GM18511 (cell line): ENCODE measurements around the gene VPS13C.
A peak's percentile ranks its signal among the peaks of the same experiment; 100 is the strongest.

Experiments
- ATAC-seq: cut with Tn5 transposase; IDR thresholded peaks from one replicate; pipeline ENCODE4 v1.9.1; 2021; ENCODE audit warnings: mild to moderate bottlenecking, moderate library complexity; ENCODE audit not compliant: unreplicated experiment

The VPS13C gene, protein sequence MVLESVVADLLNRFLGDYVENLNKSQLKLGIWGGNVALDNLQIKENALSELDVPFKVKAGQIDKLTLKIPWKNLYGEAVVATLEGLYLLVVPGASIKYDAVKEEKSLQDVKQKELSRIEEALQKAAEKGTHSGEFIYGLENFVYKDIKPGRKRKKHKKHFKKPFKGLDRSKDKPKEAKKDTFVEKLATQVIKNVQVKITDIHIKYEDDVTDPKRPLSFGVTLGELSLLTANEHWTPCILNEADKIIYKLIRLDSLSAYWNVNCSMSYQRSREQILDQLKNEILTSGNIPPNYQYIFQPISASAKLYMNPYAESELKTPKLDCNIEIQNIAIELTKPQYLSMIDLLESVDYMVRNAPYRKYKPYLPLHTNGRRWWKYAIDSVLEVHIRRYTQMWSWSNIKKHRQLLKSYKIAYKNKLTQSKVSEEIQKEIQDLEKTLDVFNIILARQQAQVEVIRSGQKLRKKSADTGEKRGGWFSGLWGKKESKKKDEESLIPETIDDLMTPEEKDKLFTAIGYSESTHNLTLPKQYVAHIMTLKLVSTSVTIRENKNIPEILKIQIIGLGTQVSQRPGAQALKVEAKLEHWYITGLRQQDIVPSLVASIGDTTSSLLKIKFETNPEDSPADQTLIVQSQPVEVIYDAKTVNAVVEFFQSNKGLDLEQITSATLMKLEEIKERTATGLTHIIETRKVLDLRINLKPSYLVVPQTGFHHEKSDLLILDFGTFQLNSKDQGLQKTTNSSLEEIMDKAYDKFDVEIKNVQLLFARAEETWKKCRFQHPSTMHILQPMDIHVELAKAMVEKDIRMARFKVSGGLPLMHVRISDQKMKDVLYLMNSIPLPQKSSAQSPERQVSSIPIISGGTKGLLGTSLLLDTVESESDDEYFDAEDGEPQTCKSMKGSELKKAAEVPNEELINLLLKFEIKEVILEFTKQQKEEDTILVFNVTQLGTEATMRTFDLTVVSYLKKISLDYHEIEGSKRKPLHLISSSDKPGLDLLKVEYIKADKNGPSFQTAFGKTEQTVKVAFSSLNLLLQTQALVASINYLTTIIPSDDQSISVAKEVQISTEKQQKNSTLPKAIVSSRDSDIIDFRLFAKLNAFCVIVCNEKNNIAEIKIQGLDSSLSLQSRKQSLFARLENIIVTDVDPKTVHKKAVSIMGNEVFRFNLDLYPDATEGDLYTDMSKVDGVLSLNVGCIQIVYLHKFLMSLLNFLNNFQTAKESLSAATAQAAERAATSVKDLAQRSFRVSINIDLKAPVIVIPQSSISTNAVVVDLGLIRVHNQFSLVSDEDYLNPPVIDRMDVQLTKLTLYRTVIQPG (N-terminal part only)

DNA sequence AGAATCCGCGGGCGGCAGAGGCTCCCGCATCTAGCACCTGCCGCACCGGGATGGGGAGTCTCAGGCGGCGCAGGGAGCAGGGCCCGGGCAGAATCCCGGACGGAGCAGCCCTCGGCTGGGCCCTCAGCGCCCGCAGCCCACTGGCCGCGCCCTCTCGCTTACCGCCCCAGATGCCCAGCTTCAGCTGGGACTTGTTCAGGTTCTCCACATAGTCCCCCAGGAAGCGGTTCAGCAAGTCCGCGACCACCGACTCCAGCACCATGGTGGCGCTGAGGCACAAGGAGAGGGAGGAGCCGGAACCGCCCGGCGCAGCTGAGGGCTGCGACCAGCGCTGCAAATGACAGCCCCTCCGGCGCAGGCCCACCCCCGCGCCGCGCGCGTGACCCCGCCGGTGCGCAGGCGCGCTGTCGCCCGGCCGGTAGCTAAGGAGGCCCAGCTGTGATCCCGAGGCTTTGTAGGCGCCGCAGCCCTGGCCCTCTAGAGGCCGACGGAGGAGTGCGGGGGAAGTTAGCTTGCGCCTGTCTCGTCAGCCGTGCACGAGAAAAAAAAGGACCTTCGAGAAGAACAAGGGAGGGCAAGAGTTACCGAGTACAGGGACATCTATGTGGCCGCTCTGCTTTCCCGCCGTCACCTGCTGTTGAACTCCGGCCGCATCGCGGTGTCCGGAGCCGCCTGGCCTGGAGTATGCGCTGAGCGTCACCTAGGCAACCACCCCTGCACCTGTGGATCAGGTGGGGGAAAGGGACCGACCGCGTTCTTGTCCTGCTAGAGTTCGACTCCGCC lies at the start of gene VPS13C:
TSS of gene VPS13C (minus strand) at position 335 of the 783 bp plus-strand sequence. CDS start at position 262, 73 bp downstream.
- ATAC-seq: peak; percentile 89

DNA sequence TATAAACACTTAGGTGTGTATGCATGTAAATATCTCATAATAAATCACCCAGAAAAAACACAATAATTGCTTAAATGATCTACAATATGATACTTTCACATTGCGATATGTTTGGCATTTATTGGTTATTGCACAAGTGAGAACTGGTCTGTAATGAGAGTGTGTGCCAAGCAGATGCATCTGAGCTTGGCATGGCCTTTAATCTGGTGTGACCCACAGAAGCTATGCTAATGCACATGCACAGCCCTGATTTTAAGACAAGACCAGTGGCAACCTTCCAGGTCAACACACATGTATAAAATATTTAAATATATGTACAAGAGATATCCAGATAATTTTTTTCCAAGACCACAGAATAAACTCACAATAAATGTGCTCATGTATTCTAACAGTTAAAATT lies 49.2 kb upstream of the VPS13C start:
- ATAC-seq: no peak

DNA sequence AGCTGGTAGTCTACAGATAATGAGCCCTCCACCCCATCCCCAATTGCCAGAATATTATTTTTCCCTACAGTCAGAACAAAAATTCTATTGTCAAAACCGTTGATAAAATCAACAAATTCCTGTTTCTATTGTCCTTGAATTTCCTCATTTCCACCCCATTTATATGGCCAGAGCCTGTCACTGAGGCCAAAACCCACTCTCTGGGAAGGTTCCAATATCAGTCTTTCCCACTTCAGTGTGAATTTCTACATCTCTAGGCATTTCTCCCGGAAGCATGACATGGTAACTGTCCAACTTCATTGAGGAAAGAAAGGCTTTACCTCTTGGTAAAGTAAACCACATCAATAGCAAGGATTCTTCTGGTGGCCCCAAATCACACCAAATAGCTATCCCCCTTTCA lies 48.2 kb upstream of the VPS13C start:
- no peak for ATAC-seq

DNA sequence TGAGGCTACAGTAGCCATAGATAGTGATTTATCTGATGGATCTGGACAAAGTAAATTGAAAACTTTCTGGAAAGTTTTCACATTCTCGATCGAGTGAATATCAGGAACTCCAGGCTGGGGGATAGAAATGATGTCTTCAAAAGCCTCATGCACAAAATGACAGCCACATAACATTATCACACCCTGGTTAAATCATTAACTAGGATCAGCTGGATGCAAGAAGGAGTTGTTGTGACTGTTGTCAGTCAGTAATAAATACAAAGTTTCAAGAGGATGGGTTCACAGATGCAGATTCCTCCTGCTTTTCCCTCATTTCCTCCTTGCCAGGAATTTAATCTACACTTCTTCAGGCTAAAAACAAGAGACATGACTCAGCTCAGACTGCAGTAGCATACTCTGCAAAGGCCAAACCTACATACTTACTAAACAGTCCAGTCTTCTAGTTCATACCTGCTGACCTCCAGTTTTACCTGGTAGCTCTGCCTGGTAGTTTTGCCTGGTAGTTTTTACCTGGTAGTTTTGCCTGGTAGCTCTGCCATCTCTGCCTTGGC lies 47.4 kb upstream of the VPS13C start:
- no peak for ATAC-seq

DNA sequence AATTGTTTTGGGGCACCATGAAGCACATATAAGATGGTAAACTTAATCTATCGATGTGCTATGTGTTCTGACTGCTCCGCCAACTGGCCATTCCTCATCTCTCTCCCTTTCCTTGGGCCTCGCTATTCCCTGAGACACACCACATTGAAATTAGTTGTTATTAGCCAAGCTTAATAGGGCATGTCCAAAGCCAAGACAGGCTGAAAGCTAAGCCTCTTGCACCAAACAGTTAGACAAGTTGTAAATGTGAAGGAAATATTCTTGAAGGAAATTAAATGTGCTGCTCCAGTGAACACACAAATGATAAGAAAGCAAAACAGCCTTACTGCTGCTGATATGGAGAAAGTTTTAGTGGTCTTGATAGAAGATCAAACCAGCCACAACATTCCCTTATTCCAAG lies 45.8 kb upstream of the VPS13C start:
- ATAC-seq: no peak

DNA sequence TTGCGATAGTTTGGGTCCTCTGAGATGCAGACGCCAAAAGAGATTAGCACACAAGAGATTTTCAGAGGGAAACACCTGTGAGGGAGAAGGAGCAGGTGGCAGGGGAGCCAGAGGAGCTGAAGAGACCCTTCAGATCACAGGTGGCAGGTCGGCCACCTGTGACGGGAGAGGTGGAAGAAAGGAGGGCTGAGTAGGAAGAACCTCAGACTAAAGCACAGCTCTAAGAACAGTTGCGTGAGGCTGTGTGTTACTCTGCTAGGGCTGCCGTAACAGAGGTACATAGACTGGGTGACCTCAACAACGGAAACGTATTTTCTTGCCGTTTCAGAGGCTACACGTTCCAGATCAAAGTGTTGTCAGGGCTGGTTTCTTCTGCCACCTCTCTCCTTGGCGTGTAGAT lies 45.0 kb upstream of the VPS13C start:
- no peak for ATAC-seq

DNA sequence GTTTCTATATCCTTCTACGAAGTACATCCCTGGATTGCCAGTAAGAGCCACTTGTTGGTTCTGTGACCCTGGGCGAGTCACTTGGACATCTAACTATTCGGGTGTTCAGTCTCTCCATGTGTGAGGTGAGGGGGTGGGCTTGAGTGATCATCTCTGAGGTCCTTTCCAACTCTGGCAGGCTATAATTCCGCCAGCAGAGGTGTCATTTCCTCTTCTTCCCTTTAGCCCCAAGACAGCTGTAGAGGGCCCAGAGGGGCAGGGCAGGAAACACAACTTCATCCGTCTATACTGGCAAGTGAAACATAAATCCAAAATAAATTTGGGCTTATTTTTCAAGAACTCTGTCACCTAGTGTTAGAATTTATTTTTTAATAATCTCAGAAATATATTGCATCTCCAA lies 44.6 kb upstream of the VPS13C start:
- ATAC-seq: no peak

DNA sequence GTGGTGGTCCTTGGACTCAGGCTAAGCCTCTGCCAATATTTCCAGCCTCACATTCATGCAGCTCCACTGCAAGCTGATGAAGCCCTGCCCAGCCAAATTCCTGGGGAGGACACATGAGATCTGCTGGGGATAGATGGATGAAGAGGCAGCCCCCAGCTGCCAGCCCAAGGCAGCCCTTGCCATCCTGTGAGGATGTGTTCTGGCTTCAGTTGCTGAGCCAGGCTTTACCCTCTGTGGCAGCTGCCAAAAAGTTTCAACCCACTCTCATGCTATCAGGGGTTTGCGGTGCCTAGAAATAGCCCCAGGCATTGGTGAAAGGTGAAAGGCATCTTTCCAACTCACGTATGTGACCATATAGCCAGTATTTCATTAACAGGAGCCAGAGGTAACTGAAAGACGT lies 44.2 kb upstream of the VPS13C start:
- no peak for ATAC-seq

DNA sequence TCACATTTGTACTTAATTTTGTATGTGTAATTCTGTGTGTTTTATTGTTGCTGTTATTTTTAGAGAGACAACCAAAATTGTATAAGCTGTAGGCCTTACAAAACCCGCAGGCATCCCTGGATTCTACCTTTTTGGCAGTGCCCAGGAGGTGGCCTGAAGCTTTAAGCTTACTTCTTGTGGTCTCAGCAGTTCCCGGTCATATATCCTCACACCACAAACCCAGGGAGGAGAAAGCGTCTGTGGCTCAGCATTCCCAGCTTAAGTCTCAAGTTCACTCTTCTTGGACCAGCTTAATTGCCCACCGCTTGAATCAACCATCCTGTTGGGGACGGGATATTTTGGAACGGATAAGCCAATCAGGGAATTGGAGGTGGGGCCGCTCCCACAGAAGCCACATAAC lies 43.2 kb upstream of the VPS13C start:
- no peak for ATAC-seq

DNA sequence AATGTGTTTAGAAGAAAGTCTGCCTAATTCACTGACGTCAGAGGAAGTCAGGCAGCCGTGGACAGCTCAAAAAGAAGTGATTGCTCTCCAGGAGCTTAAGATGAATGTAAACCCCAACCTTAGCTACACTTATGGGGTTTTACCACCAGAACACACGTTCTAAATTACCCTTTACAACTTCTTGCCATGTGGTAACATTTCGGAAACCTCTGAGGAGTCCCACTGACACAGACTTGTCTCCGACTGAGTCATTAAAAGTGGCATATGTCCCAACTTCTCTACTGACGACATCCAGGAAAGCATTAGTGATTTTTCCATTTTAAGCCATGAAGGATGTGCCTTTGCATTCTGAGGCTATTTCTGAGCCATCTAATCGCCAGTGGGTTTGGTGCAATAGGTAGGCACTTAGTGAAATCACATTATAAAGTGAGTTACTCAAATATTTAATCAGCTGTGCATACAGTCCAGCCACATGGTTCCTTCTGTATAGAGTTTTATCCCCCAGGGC lies 38.9 kb upstream of the VPS13C start:
- ATAC-seq: no peak

DNA sequence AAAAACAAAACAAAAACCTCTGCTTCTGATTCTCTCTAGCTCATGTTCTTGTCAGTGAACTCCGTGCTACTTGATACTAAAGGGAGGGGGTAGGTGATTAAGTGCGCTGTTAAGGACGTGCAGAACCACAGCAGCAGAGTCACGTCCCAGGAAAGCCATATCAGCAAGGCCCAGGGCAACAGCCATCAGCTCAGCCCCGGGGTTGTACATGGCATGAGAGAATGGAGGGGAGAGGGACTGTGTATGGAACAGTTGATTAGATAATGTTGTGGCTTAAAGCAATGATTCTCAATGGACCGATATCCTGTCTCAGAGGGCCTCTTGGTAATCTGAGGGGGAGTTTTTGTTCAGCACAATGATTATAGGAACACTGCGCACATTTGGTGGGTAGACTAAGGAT lies 34.1 kb upstream of the VPS13C start:
- ATAC-seq: no peak

DNA sequence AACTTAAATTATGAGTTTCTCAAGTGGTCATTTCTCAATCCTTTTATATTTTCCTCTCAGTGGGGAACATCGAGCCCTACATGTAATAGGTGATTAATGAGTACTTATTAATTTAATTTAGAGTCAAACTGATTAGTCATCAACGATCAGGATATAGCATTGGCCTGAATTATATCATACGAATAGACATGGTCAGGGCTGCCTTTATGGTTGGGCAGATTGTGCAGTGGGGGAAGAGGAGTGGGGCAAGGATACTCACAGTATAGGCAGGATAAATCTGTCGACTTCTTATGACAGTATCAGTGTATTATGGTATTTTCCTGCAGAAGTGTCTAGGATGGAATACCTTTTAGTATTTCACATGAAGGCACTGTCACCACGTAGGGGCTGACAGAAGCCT lies 33.6 kb upstream of the VPS13C start:
- no peak for ATAC-seq

DNA sequence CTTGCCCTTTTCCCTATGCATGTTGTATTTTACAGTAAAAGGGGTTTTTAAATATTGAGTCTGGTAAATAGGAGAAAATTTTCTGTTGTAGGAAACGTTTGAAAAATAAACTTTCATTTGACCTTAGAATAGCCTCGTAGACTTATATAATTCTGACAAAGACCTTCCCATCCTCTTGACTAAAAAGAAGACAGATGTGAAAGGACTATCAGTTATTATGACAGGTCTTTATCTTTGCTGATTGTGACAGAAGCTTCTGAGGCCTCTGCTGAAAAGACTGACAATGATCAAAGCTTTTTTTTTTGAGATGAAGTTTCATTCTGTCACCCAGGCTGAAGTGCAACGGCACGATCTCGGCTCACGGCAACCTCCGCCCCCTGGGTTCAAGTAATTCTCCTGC lies 30.7 kb upstream of the VPS13C start:
- ATAC-seq: no peak

DNA sequence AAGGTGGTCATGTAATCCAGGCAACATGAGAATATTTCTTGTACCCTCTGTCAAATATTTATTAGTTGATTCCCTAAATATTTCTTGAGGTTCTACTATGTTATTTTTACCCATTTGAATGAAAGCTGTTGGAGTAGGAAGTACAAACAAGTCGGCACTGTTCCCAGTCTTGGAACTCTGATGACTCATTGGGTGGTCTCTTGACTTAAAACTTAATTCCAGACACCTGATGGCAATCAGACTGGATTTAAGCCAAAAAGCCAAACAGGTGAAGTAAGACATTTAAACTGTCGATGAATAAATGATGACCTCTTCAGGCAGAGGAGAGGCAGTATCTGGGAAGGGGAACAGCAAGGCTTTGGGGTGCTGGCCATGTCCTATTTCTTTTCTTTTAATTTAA lies 29.4 kb upstream of the VPS13C start:
- no peak for ATAC-seq

DNA sequence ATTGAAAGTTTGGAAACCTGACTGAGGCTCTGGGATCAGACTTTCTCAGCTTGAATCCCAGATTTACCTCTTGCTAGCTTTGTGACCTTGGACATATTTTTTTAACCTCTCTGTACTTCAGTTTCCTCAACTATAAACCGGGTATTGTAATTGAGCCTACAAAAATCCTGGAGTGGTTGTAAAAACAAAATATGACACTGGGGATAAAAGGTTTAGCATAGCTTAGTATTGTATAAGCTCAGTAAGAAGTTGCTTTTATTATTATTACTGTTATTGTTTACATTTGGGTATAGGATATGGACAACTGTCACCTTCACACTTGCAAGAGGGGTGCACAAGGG lies 28.1 kb upstream of the VPS13C start:
- no peak for ATAC-seq

DNA sequence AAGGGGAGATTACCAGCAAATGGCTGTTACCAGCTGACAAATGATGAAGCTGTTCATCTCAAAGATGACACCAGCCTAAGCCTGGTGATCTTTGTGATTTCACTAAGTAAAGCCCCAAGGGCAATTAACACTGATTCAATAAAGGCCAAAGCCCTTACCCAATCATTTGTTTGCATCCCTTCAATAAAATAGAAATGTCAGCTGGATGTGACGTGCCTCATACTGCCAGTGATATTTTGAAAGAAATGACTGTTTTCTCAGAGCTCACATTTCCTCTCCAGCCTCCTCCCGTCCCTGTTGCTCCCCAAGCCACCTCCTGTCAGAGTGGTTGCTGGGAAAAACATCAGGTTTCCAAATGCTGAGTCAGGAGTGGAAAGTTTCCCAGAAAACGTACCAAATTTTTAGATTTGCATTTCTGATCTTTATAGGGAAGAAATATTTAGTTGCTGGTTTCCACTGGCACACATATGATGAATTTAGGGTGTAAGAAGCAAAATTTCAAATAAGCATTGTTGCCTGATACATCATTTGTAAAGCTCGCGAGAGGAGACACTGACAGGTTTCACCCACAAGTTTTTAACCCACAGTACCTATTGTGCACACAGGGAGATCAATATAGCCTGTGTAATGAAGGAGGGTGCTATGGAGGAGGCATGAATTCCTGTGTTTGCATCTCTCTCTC lies 27.6 kb upstream of the VPS13C start:
- ATAC-seq: no peak

DNA sequence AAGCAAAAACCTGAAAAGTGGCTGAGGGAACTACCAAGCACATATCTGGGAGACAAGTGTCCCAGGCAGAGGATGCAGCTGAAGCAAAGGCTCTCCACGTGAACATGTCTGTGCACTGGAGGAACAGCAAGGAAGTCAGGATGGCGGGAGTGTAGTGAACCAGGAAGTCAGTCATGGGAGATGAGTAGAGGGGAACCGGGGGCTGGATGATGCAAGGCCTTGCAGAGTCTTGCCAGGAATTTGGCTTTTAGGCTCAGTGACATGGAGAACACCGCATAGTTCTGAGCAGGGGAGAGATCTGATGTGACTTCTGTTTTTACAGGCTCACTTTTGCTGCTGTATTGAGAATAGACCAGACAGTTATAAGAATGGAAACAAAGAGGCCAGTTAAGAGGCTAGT lies 25.5 kb upstream of the VPS13C start:
- ATAC-seq: no peak

DNA sequence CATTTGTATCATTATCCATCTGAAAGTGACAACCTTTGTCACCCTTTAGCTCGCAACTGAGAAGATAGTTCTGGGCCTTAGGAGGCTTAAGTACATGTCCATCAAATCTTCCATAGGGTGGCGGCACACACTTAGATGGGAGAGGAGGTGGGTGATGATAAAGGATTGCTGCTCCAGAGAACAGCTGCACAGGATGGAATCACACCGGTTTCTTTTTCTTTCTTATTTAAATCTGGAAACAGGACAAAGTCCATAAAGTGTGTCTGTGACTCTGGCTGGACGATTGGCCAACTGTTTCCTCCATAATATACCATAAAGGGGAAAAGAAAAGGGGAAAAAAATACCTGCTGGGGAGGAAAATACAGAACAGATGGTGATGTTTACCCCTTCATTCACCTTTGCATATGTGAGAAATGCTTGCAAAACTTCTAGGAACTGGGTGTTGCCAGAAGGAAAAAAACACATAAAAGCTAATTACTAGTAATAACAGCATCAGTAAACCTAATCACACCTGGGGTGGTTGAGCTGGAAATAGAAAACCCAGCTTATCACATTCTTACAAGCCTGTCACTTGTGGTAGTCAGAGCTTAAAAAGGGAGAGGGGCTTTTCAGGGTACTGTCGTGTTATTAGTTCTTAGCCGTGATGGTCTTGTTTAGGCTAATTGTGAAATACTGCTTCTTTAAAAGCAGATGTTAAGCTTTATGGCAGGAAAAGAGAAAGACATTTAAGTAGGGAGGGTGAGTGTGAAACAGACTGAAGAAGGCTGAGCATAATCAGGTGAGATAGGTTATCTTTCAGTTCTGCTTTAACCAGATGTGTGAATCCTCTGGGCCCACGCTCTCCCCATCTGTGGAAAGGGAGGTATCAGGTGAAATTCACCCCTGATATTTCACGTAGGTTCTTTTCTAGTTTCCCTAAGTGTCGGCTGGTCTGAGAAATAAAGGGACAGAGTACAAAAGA lies 23.2 kb upstream of the VPS13C start:
- peak; percentile 61 for ATAC-seq
